Esophagus squamous epithelium (tissue), 4 donors: ENCODE measurements around the gene DEFB114.

Experiments
- CTCF ChIP-seq, 6 experiments: fragments of 450-650 bp in 4 of 6; fragments of 200-600 bp in 2 of 6; sonication (generic) in 2 of 6; IDR thresholded peaks; one replicate each; pipeline ENCODE4 v1.5.1; 2016 to 2019; ENCODE audit warnings: antibody characterized with exemption in 6 of 6, mild to moderate bottlenecking in 4 of 6, moderate library complexity in 4 of 6
- POLR2A ChIP-seq, 4 donors: fragments of 450-650 bp; IDR thresholded peaks; one replicate each; pipeline ENCODE4 v1.6.1; 2017; ENCODE audit warnings: antibody characterized with exemption in 4 of 4, mild to moderate bottlenecking in 4 of 4, moderate library complexity in 3 of 4

DNA sequence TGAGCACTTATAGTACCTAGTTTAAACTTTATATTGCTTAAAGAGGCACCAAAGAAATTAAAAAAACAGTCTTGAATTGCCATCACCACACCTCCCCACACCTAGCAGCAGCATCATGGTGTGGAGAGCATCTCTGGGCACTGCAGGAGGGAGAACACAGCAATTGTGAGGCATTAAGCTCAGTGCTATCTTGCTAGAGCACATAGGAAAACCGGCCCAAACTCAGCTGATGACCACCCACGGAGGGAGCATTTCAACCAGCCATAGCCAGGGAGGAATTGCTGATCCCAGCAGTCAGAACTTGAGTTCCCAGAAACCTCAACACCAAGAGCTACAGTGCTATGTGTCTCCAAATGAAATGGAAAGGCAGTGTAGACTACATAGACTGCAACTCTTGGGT, 24.9 kb upstream of the DEFB114 start:
- TF ChIP-seq CTCF (IDR thresholded peaks at IDR 0.05) (no peak), POLR2A (IDR thresholded peaks at IDR 0.05) (no peak)
